GM19455 (cell line): ENCODE measurements around the gene HLA-DOA.

Source experiments
- ATAC-seq: cut with Tn5 transposase; IDR thresholded peaks from one replicate; pipeline ENCODE4 v1.9.1; 2021; ENCODE audit not compliant: unreplicated experiment

HLA-DOA gene

GRCh38 chr6:33008944-33009861, at the start of gene HLA-DOA:
Gene HLA-DOA, minus strand, starts transcription at chr6:33009591.
- no peak for ATAC-seq

- no peak for ATAC-seq
Observed at GRCh38 chr6:33057222-33058150, 48.1 kb upstream of the HLA-DOA start.

- ATAC-seq, result no peak
Observed at GRCh38 chr6:33053230-33053629, 43.8 kb upstream of the HLA-DOA start.

GRCh38 chr6:33052627-33053026, 43.2 kb upstream of the HLA-DOA start:
- ATAC-seq, result no peak

GRCh38 chr6:33050014-33050810, 40.8 kb upstream of the HLA-DOA start:
- ATAC-seq, result no peak

GRCh38 chr6:33049323-33050013, 40.1 kb upstream of the HLA-DOA start:
- ATAC-seq, result no peak

- no peak for ATAC-seq
Observed at GRCh38 chr6:33040157-33040556, 30.8 kb upstream of the HLA-DOA start.

GRCh38 chr6:33036535-33036934, 27.1 kb upstream of the HLA-DOA start:
- no peak for ATAC-seq

- no peak for ATAC-seq
Observed at GRCh38 chr6:33034554-33034953, 25.2 kb upstream of the HLA-DOA start.

- no peak for ATAC-seq
Observed at GRCh38 chr6:33030245-33030644, 20.9 kb upstream of the HLA-DOA start.

- ATAC-seq, result no peak
Observed at GRCh38 chr6:33029328-33030184, 20.2 kb upstream of the HLA-DOA start.

- no peak for ATAC-seq
Observed at GRCh38 chr6:33028220-33028849, 18.9 kb upstream of the HLA-DOA start.

- no peak for ATAC-seq
Observed at GRCh38 chr6:33024521-33024920, 15.1 kb upstream of the HLA-DOA start.

- ATAC-seq, result no peak
Observed at GRCh38 chr6:33023536-33023935, 14.1 kb upstream of the HLA-DOA start.

- no peak for ATAC-seq
Observed at GRCh38 chr6:33021917-33022316, 12.5 kb upstream of the HLA-DOA start.

GRCh38 chr6:33019372-33019771, 10.0 kb upstream of the HLA-DOA start:
- ATAC-seq, result no peak

GRCh38 chr6:33018904-33019303, 9.5 kb upstream of the HLA-DOA start:
- no peak for ATAC-seq

- no peak for ATAC-seq
Observed at GRCh38 chr6:33018418-33018817, 9.0 kb upstream of the HLA-DOA start.
